GM12878 (cell line): ENCODE data around the gene PTAFR. TPM values are rescaled to one million over a fixed set of nuclear protein-coding genes. Genes with fewer than 3 reads are reported as not detected.

Experiments
- ATAC-seq: fragments of 200-7000 bp; cut with Tn5 transposase; 3 replicates; pipeline ENCODE4 v1.9.1; 2020; ENCODE audit warnings: mild to moderate bottlenecking, moderate library complexity
- BruUV-seq: library from RNA; stranded (reverse); fragments of 400-500 nt; replicated peaks from 2 replicates; lab custom pipeline; 2021; lab: Mats Ljungman, UMichigan
- CTCF ChIA-PET: fragments of 300-600 bp; sonication (Branson Sonifier 250); formaldehyde crosslinking; extraction: SDS; loops from one replicate; lab custom pipeline; 2021; ENCODE audit warnings: inconsistent platforms; lab: Yijun Ruan, JAX
- POLR2A ChIA-PET: fragments of 350-600 bp; formaldehyde crosslinking; extraction: SDS; loops from one replicate; lab custom pipeline; 2021; ENCODE audit warnings: inconsistent platforms; lab: Charles Lee
- RAD21 ChIA-PET: fragments of 300-600 bp; sonication (Branson Sonifier 250); formaldehyde crosslinking; loops from one replicate; lab custom pipeline; 2023; ENCODE audit warnings: antibody characterized with exemption; ENCODE audit not compliant: unreplicated experiment; lab: Charles Lee
- SMC1A ChIA-PET: fragments of 300-600 bp; sonication (Branson Sonifier 250); formaldehyde crosslinking; loops from one replicate; lab custom pipeline; 2023; ENCODE audit not compliant: unreplicated experiment, uncharacterized antibody; lab: Charles Lee
- DNase-seq: peaks from one replicate; pipeline ENCODE4 v3.0.0-alpha.2; 2011; ENCODE audit warnings: low read depth, low spot score
- FAIRE-seq: peaks from 3 replicates; lab custom pipeline; 2011; peaks lifted over from hg19 to GRCh38; lab: Jason Lieb, UNC
- H2AFZ ChIP-seq: 2 replicates; pipeline ENCODE4 v1.6.0; 2011; ENCODE audit warnings: low read depth, low read length, control low read depth; ENCODE audit not compliant: control insufficient read depth
- H3K27ac ChIP-seq: 2 replicates; pipeline ENCODE4 v1.5.1; 2011; ENCODE audit warnings: control low read depth; ENCODE audit not compliant: control insufficient read depth, insufficient read depth
- H3K27me3 ChIP-seq, 2 experiments: replicated peaks in 1 of 2; 2 replicates each; pipeline versions ENCODE4 v1.6.0 to v1.6.1; 2011; ENCODE audit warnings: low read length in 1 of 2; ENCODE audit not compliant: control insufficient read depth in 2 of 2, insufficient read depth in 2 of 2
- H3K36me3 ChIP-seq, 2 experiments: 2 replicates each; pipeline ENCODE4 v1.5.1; 2011; ENCODE audit warnings: low read length in 1 of 2; ENCODE audit not compliant: control insufficient read depth in 2 of 2, insufficient read depth in 2 of 2
- H3K4me1 ChIP-seq: 2 replicates; pipeline ENCODE4 v1.6.1; 2011; ENCODE audit warnings: mild to moderate bottlenecking, low read length, moderate library complexity, mixed read lengths; ENCODE audit not compliant: control insufficient read depth, insufficient read depth
- H3K4me2 ChIP-seq: 2 replicates; pipeline ENCODE4 v1.6.0; 2011; ENCODE audit warnings: control low read depth; ENCODE audit not compliant: control insufficient read depth, insufficient read depth
- H3K4me3 ChIP-seq: fragments of 200-600 bp; sonication (generic); 2 replicates; pipeline ENCODE4 v1.5.1; 2016
- H3K79me2 ChIP-seq: 2 replicates; pipeline ENCODE4 v1.6.0; 2011; ENCODE audit warnings: low read length; ENCODE audit not compliant: control insufficient read depth, insufficient read depth
- H3K9ac ChIP-seq: 2 replicates; pipeline ENCODE4 v1.8.0; 2011; ENCODE audit warnings: low read length, control low read depth, mixed read lengths; ENCODE audit not compliant: control insufficient read depth, insufficient read depth
- H3K9me3 ChIP-seq: replicated peaks from 3 replicates; pipeline ENCODE4 v1.5.1; 2011; ENCODE audit warnings: mild to moderate bottlenecking, low read length; ENCODE audit not compliant: control insufficient read depth, insufficient read depth
- H4K20me1 ChIP-seq: 2 replicates; pipeline ENCODE4 v1.6.0; 2011; ENCODE audit not compliant: control insufficient read depth, insufficient read depth
- BACH1 ChIP-seq: fragments of 450-650 bp; IDR thresholded peaks from 2 replicates; pipeline ENCODE4 v1.6.1; 2017; ENCODE audit warnings: mild to moderate bottlenecking, borderline replicate concordance
- CREB1 ChIP-seq: IDR thresholded peaks from 2 replicates; pipeline ENCODE4 v1.6.1; 2012; ENCODE audit warnings: low read depth, mild to moderate bottlenecking, inconsistent platforms
- FOS ChIP-seq: IDR thresholded peaks from 3 replicates; pipeline ENCODE4 v1.6.1; 2011; ENCODE audit warnings: borderline replicate concordance; ENCODE audit not compliant: insufficient read length; ENCODE audit errors: extremely low read depth
- SPI1 ChIP-seq: IDR thresholded peaks from 2 replicates; pipeline ENCODE4 v1.6.1; 2011; ENCODE audit warnings: low read depth, mild to moderate bottlenecking, low read length, moderate library complexity, borderline replicate concordance; ENCODE audit not compliant: insufficient read depth
- WGBS: methylation state at CpG from one replicate; pipeline ENCODE4 v1.1.6; 2016; ENCODE audit warnings: low lambda C conversion rate; ENCODE audit not compliant: insufficient replicate concordance, insufficient coverage; ENCODE audit errors: missing lambda C conversion rate; 5-methylcytosine and 5-hydroxymethylcytosine counted together
- in situ Hi-C: fragments of 300-500 bp; cut with MboI; formaldehyde crosslinking; loops from 9 replicates; pipeline ENCODE4 v1.14.3; 2018; ENCODE audit warnings: mixed read lengths
- intact Hi-C: fragments of 100-400 bp; cut with micrococcal nuclease; formaldehyde crosslinking; loops from one replicate; pipeline ENCODE4 v1.14.2; 2022; ENCODE audit not compliant: unreplicated experiment
- polyA plus RNA-seq, 11 experiments: library from polyadenylated mRNA; depleted of rRNA in 4 of 11; unstranded in 6 of 11; stranded (reverse) in 5 of 11; fragments of >200 nt; fragmentation: Nextera tagmentation in 4 of 11; fragmentation: Illumina TruSeq in 1 of 11; extraction: Ambion mirVana in 4 of 11; extraction: Trizol in 1 of 11; gene quantifications; 1 replicate in 1 of 11; 2 replicates in 10 of 11; pipeline versions ENCODE4 v1.2.1 to v1.2.3, GENCODE V29; 2011 to 2016; ENCODE audit warnings: inconsistent platforms in 2 of 11, missing spikeins in 2 of 11, low read depth in 1 of 11
- total RNA-seq, 4 experiments: library from RNA; depleted of rRNA in 3 of 4; stranded (reverse); fragments of >200 nt in 3 of 4; fragmentation: Illumina TruSeq in 1 of 4; extraction: Trizol in 1 of 4; gene quantifications; 2 replicates each; pipeline versions ENCODE4 v1.2.1 to v1.2.3, GENCODE V29; 2013 to 2021
- TF ChIP-seq, protein P1 (sequence below): IDR thresholded peaks from 2 replicates; pipeline ENCODE4 v1.6.1; 2012; ENCODE audit warnings: low read depth, low read length, improper control_type of control experiment

The PTAFR gene
- total and polyA plus RNA-seq, 10 of the 15 experiments (the other 5 are each of a cell fraction or from before 2014, with no cell fraction given), result 17.5 to 251 (median 27.7) TPM

- POLR2A ChIA-PET, result interaction anchor here (0.7 to 3.2 kb wide), 13 partner anchors 9 to 78 kb away, joined by 3 to 18 read pairs (median 5); partner anchors contain the start of gene EYA3
- Histone ChIP-seq H4K20me1 (no peaks in the 10 kb centered on the region), H3K4me3 (no peak overlapping the region), H3K9ac (no peak overlapping the region), H3K4me1 (peaks cover 49% of the 10 kb centered on the region), H3K27me3 (no peaks in the 10 kb centered on the region), H3K79me2 (no peaks in the 10 kb centered on the region), H3K36me3 (no peaks in the 10 kb centered on the region), H3K27ac (peak overlapping the region; percentile 30; the same call in 1 of the 2 replicates), H2AFZ (no peak overlapping the region; the same call in 1 of the 2 replicates), H3K9me3 (peaks cover 3% of the 10 kb centered on the region; the same call in 2 of the 3 replicates), H3K4me2 (peak overlapping the region; percentile 56; the same call in 1 of the 2 replicates)
- in situ Hi-C loops, result no loop called here
- peak; percentile 69 for ATAC-seq
- RAD21 ChIA-PET, result interaction anchor here (0.7 to 3.5 kb wide), 17 partner anchors 9 to 195 kb away, joined by 3 to 33 read pairs (median 4); partner anchors contain the start of gene EYA3
- DNase-seq, result no peak
- WGBS, result 40% methylated on average over 14 of the region's 14 CpGs
- BruUV-seq, result no TSS peak
- FAIRE-seq, result no peak
- TF ChIP-seq, protein P1, sequence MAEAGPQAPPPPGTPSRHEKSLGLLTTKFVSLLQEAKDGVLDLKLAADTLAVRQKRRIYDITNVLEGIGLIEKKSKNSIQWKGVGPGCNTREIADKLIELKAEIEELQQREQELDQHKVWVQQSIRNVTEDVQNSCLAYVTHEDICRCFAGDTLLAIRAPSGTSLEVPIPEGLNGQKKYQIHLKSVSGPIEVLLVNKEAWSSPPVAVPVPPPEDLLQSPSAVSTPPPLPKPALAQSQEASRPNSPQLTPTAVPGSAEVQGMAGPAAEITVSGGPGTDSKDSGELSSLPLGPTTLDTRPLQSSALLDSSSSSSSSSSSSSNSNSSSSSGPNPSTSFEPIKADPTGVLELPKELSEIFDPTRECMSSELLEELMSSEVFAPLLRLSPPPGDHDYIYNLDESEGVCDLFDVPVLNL, result no peak
- TF ChIP-seq FOS (no peak), BACH1 (no peak), SPI1 (peak; percentile 53; the same call in 1 of the 2 replicates), CREB1 (no peak)
- CTCF ChIA-PET, result interaction anchor here (0.6 to 5.0 kb wide), 19 partner anchors 8 to 113 kb away, joined by 3 to 37 read pairs (median 4); no protein-coding TSS in a partner anchor
- intact Hi-C loops, result no loop called here
- SMC1A ChIA-PET, result interaction anchor here (0.7 to 5.0 kb wide), 25 partner anchors 9 to 245 kb away, joined by 3 to 51 read pairs (median 5); partner anchors contain the start of gene EYA3
Observed at GRCh38 chr1:28135371-28136168, 40.9 kb downstream of the PTAFR start.
